ENCODE measurements around the gene RELT. TPM values are rescaled to one million over a fixed set of nuclear protein-coding genes. Genes with fewer than 3 reads are reported as not detected.

The RELT gene
- total RNA-seq, 1 experiment from 2014 or later, result 11.7 TPM

DNA sequence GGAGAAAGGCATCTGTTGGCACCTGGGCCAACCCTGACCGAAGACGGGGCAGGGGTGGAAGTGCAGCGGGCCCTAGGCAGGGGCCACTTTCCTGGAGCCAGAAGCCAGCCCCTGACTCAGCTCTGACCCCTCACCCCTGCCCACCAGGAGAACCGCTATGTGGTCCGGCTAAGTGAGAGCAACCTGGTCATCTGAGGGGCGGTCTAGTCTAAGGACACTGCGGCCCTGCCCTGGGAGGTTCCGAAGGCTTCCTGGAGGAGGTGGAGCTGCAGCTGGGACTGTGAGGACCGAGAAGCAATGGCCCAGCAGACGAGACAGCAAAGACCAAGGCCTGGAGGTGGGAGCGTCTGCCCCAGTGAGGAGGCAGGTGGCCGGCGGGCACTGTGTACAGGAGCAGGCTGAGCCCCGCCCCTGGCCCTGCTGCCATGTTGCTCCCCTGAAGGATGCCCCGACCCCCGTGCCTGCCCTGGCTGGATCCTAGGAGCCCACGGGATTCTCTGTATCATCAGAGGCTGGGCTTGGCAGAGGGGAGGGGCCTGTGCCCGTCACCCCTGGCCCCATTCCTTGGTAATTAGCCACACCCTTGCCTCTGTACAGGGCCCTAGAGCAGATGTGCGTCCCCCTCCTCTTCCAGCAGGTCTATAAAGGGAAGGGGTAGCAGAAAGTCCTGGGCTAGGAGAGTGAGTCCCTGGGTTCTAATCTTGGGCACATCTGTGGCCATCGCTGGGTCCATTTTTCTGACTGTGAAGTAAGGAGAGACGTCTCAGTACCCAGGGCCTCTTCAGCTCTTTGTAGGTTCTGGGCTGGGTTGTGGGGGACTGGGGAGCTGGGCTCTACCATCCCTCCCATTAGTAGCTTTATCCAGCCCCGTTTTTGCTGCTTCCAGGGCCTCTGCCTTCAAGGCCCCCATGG is 19.4 kb downstream of the RELT start:
- H3K27me3 ChIP-seq (replicated peaks; ENCODE audit: control insufficient read depth, insufficient read depth, low read length), result no peaks in the 10 kb centered on the region
- intact Hi-C loops (cut with micrococcal nuclease; ENCODE audit: unreplicated experiment), result no loop called here
- no peaks in the 10 kb centered on the region for H3K36me3 ChIP-seq (ENCODE audit: control insufficient read depth, insufficient read depth, low read length)
- Mint-ChIP-seq H3K27ac (ENCODE audit: unreplicated experiment) (no peak overlapping the region), H3K27me3 (ENCODE audit: insufficient read depth, unreplicated experiment) (no peaks in the 10 kb centered on the region), H3K4me3 (ENCODE audit: unreplicated experiment) (no peak overlapping the region), H3K9me3 (ENCODE audit: unreplicated experiment) (no peaks in the 10 kb centered on the region), H3K36me3 (ENCODE audit: insufficient read depth, unreplicated experiment) (peaks cover 32% of the 10 kb centered on the region), H3K4me1 (ENCODE audit: low read depth, unreplicated experiment) (no peaks in the 10 kb centered on the region)
- no peak for DNase-seq
- TF ChIP-seq, protein P1, sequence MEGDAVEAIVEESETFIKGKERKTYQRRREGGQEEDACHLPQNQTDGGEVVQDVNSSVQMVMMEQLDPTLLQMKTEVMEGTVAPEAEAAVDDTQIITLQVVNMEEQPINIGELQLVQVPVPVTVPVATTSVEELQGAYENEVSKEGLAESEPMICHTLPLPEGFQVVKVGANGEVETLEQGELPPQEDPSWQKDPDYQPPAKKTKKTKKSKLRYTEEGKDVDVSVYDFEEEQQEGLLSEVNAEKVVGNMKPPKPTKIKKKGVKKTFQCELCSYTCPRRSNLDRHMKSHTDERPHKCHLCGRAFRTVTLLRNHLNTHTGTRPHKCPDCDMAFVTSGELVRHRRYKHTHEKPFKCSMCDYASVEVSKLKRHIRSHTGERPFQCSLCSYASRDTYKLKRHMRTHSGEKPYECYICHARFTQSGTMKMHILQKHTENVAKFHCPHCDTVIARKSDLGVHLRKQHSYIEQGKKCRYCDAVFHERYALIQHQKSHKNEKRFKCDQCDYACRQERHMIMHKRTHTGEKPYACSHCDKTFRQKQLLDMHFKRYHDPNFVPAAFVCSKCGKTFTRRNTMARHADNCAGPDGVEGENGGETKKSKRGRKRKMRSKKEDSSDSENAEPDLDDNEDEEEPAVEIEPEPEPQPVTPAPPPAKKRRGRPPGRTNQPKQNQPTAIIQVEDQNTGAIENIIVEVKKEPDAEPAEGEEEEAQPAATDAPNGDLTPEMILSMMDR (IDR thresholded peaks at IDR 0.05; ENCODE audit: insufficient read depth in 1 of 2, low read depth in 1 of 2, low read length in 1 of 2, severe bottlenecking in 1 of 2, unreplicated experiment in 1 of 2), result no peak
- H3K4me1 ChIP-seq, result no peaks in the 10 kb centered on the region
- POLR2A ChIA-PET, result no interaction called here
- CTCF ChIA-PET, result interaction anchor here (1.0 to 2.1 kb wide), 3 partner anchors 35 to 88 kb away, joined by 3 to 10 read pairs (median 8); no protein-coding TSS in a partner anchor
- no peak overlapping the region for H3K4me3 ChIP-seq (ENCODE audit: low read depth, low read length)
- H3K9me3 ChIP-seq, result no peaks in the 10 kb centered on the region
- BruUV-seq (replicated peaks), result no TSS peak

DNA sequence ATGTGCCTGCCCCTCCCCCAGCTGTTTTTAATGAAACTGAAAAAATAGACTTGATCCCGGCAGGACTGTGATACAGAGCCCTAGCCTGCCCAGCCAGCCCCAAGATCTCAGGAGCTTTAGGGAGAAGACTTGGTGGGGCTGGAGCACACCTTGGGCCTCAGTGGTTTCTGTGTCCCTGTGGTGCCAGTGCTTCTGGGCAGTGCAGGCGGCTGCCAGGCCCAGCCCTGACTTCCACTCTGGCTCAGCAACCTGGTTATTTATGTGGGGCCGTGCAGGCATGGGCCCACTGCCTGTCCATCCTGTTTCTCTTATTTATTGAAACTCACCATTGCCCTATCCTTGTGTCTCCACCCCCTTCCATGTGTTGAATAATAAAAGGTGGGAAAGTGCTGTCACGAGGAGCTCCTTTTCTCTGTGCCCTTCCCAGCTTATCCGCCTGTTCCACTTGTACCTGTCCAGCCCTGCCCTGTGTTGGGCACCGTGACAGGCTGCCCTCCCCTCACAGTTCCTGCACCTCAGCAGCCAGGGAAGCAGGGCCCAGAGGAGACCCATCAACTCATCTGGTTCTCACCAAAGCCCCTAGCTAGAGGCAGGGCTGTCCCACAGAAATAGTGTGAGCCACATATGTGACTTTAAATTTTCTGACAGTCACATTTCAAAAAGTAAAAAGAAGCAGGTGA is 20.2 kb downstream of the RELT start:
- Mint-ChIP-seq H3K9me3 (ENCODE audit: unreplicated experiment) (no peaks in the 10 kb centered on the region), H3K36me3 (ENCODE audit: insufficient read depth, unreplicated experiment) (peaks cover 32% of the 10 kb centered on the region), H3K4me1 (ENCODE audit: low read depth, unreplicated experiment) (no peaks in the 10 kb centered on the region), H3K4me3 (ENCODE audit: unreplicated experiment) (no peak overlapping the region), H3K27ac (ENCODE audit: unreplicated experiment) (no peak overlapping the region), H3K27me3 (ENCODE audit: insufficient read depth, unreplicated experiment) (no peaks in the 10 kb centered on the region)
- no peak overlapping the region for H3K4me3 ChIP-seq (ENCODE audit: low read depth, low read length)
- no peaks in the 10 kb centered on the region for H3K9me3 ChIP-seq
- DNase-seq, result no peak
- H3K36me3 ChIP-seq (ENCODE audit: control insufficient read depth, insufficient read depth, low read length), result no peaks in the 10 kb centered on the region
- CTCF ChIA-PET, result interaction anchor here (1.0 to 2.1 kb wide), 5 partner anchors 27 to 89 kb away, joined by 3 to 10 read pairs (median 4); no protein-coding TSS in a partner anchor
- TF ChIP-seq, protein P1 (IDR thresholded peaks at IDR 0.05; ENCODE audit: insufficient read depth in 1 of 2, low read depth in 1 of 2, low read length in 1 of 2, severe bottlenecking in 1 of 2, unreplicated experiment in 1 of 2), result no peak
- intact Hi-C loops (cut with micrococcal nuclease; ENCODE audit: unreplicated experiment), result no loop called here
- POLR2A ChIA-PET, result no interaction called here
- no peaks in the 10 kb centered on the region for H3K27me3 ChIP-seq (replicated peaks; ENCODE audit: control insufficient read depth, insufficient read depth, low read length)
- no peaks in the 10 kb centered on the region for H3K4me1 ChIP-seq
- no TSS peak for BruUV-seq (replicated peaks)

DNA sequence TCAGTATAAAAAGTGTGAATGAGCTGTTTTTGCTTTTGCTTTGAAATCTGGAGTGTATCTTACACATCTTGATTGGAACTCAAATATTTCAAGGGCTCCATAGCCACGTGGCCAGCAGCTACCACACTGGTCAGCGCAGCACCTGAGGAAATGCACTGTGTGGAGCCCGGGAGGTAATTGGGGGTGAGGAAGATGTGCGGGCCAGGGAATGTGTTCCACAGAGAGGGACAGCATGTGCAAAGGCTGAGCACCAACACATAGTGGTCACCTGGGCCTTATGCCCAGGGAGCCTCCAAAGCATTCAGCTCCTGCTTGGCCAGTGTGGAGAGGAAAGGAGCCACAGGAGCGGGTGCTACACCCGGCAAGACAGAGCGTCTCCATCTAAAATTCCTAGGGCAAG is 20.8 kb downstream of the RELT start:
- no peaks in the 10 kb centered on the region for H3K27me3 ChIP-seq (replicated peaks; ENCODE audit: control insufficient read depth, insufficient read depth, low read length)
- H3K4me3 Mint-ChIP-seq (ENCODE audit: unreplicated experiment), result no peak overlapping the region
- H3K9me3 Mint-ChIP-seq (ENCODE audit: unreplicated experiment), result no peaks in the 10 kb centered on the region
- peaks cover 32% of the 10 kb centered on the region for H3K36me3 Mint-ChIP-seq (ENCODE audit: insufficient read depth, unreplicated experiment)
- no peaks in the 10 kb centered on the region for H3K9me3 ChIP-seq
- H3K4me1 Mint-ChIP-seq (ENCODE audit: low read depth, unreplicated experiment), result no peaks in the 10 kb centered on the region
- H3K36me3 ChIP-seq (ENCODE audit: control insufficient read depth, insufficient read depth, low read length), result no peaks in the 10 kb centered on the region
- H3K4me3 ChIP-seq (ENCODE audit: low read depth, low read length), result no peak overlapping the region
- intact Hi-C loops (cut with micrococcal nuclease; ENCODE audit: unreplicated experiment), result no loop called here
- POLR2A ChIA-PET, result no interaction called here
- H3K27ac Mint-ChIP-seq (ENCODE audit: unreplicated experiment), result no peak overlapping the region
- TF ChIP-seq, protein P1 (IDR thresholded peaks at IDR 0.05; ENCODE audit: insufficient read depth in 1 of 2, low read depth in 1 of 2, low read length in 1 of 2, severe bottlenecking in 1 of 2, unreplicated experiment in 1 of 2), result no peak
- H3K27me3 Mint-ChIP-seq (ENCODE audit: insufficient read depth, unreplicated experiment), result no peaks in the 10 kb centered on the region
- CTCF ChIA-PET, result interaction anchor here (1.0 to 2.1 kb wide), 4 partner anchors 28 to 90 kb away, joined by 3 to 10 read pairs (median 6); no protein-coding TSS in a partner anchor
- BruUV-seq (replicated peaks), result no TSS peak
- no peaks in the 10 kb centered on the region for H3K4me1 ChIP-seq
- no peak for DNase-seq
